CD4-positive, alpha-beta T cell (primary cell): ENCODE results near the gene CPNE4. TPM values are rescaled to one million over a fixed set of nuclear protein-coding genes. Genes with fewer than 3 reads are reported as not detected.
"Not testable (repeated sequence)": the region's sequence is repeated elsewhere in the genome, so short reads cannot be mapped to it uniquely, and the experiment has no call there.

Experiments
- ATAC-seq: fragments of 200-7000 bp; cut with Tn5 transposase; one replicate; pipeline ENCODE4 v1.10.0; 2022; ENCODE audit warnings: mild to moderate bottlenecking; ENCODE audit not compliant: poor library complexity
- CTCF ChIA-PET: fragments of 350-600 bp; sonication (Branson Sonifier 250); formaldehyde crosslinking; loops from one replicate; lab custom pipeline; 2021; ENCODE audit warnings: antibody characterized with exemption, inconsistent platforms; lab: Charles Lee
- POLR2A ChIA-PET: fragments of 350-600 bp; sonication (Branson Sonifier 250); formaldehyde crosslinking; loops from one replicate; lab custom pipeline; 2021; ENCODE audit warnings: antibody characterized with exemption, inconsistent platforms; lab: Charles Lee
- DNase-seq, 14 experiments: peaks; one replicate each; pipeline ENCODE4 v3.0.0-alpha.2; 2013 to 2020; ENCODE audit warnings: mixed read lengths in 2 of 14
- H3K27ac ChIP-seq, 2 donors: one replicate each; pipeline versions ENCODE4 v1.5.1 to v1.7.0; 2013; ENCODE audit warnings: low read length in 2 of 2, low read depth in 1 of 2, mild to moderate bottlenecking in 1 of 2
- H3K27me3 ChIP-seq, 2 experiments: 1 replicate in 1 of 2; 2 replicates in 1 of 2; pipeline versions ENCODE4 v1.6.1 to v1.7.0; 2013; ENCODE audit warnings: low read length in 2 of 2, control low read depth in 1 of 2, mild to moderate bottlenecking in 1 of 2, moderate library complexity in 1 of 2; ENCODE audit not compliant: insufficient read depth in 2 of 2, control insufficient read depth in 1 of 2
- H3K36me3 ChIP-seq: one replicate; pipeline ENCODE4 v1.6.1; 2013; ENCODE audit warnings: low read length, control low read depth; ENCODE audit not compliant: insufficient read depth
- H3K4me1 ChIP-seq: one replicate; pipeline ENCODE4 v1.6.1; 2013; ENCODE audit warnings: low read length, control low read depth; ENCODE audit not compliant: insufficient read depth
- H3K4me3 ChIP-seq: one replicate; pipeline ENCODE4 v1.5.1; 2013; ENCODE audit warnings: mild to moderate bottlenecking, low read length, moderate library complexity
- H3K9me3 ChIP-seq, 2 experiments: 1 replicate in 1 of 2; 2 replicates in 1 of 2; pipeline versions ENCODE4 v1.6.1 to v1.7.0; 2013; ENCODE audit warnings: low read length in 2 of 2, mild to moderate bottlenecking in 2 of 2, control low read depth in 1 of 2, moderate library complexity in 1 of 2; ENCODE audit not compliant: control insufficient read depth in 1 of 2, insufficient read depth in 1 of 2
- H3K27ac Mint-ChIP-seq: one replicate; pipeline ENCODE4 v1.8.0; 2020; ENCODE audit warnings: mixed read lengths
- H3K27me3 Mint-ChIP-seq: one replicate; pipeline ENCODE4 v1.8.0; 2021; ENCODE audit warnings: mixed read lengths
- H3K36me3 Mint-ChIP-seq: one replicate; pipeline ENCODE4 v1.8.0; 2021; ENCODE audit warnings: low read depth, mixed read lengths
- H3K4me1 Mint-ChIP-seq: one replicate; pipeline ENCODE4 v1.8.0; 2021; ENCODE audit warnings: low read depth, mixed read lengths
- H3K4me3 Mint-ChIP-seq: one replicate; pipeline ENCODE4 v1.8.0; 2020; ENCODE audit warnings: mild to moderate bottlenecking, mixed read lengths
- H3K9me3 Mint-ChIP-seq: one replicate; pipeline ENCODE4 v1.8.0; 2020; ENCODE audit warnings: mixed read lengths
- intact Hi-C, 2 experiments: fragments of 100-400 bp; cut with DNase I in 1 of 2; cut with micrococcal nuclease in 1 of 2; formaldehyde crosslinking; loops; one replicate each; pipeline versions ENCODE4 v1.15.1 to v1.9.0; 2023 to 2025; cut with DNase I, micrococcal nuclease
- total RNA-seq, 174 experiments: library from RNA in 2 of 174; stranded (reverse) in 2 of 174; gene quantifications; one replicate each; pipeline ENCODE4 v1.2.3 and lab custom pipeline; 2021 to 2026
- TF ChIP-seq, protein P1 (sequence below): fragments of 200-600 bp; IDR thresholded peaks from one replicate; pipeline ENCODE4 v1.8.0; 2022; ENCODE audit warnings: antibody characterized with exemption, mild to moderate bottlenecking

The CPNE4 gene
- total RNA-seq, 2 experiments from 2014 or later: not detected

DNA sequence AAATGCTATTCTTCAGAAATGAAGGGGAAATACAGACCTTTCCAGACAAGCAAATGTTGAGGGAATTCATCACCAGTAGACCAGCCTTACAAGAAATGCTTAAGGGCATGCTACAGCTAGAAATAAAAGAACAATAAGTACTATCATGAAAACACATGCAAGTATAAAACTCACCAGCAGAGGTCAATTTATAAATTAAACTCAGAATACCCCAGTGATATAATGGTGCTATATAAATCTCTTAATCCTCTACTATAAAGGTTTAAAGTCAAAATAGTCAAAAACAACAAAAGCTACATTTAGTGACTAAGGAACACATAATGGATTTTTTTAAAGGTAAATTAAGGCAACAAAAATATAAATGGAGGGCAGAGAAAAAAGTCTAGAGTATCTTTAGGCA is 142.5 kb downstream of the CPNE4 start:
- Histone ChIP-seq H3K27ac (no peak overlapping the region), H3K9me3 (no peaks in the 10 kb centered on the region), H3K27me3 (peaks cover 0 to 2% of the 10 kb centered on the region in 2 experiments), H3K4me3 (no peak overlapping the region), H3K4me1 (no peaks in the 10 kb centered on the region), H3K36me3 (no peaks in the 10 kb centered on the region)
- CTCF ChIA-PET: no interaction called here
- POLR2A ChIA-PET: no interaction called here
- no peaks in the 10 kb centered on the region for H3K36me3 Mint-ChIP-seq
- H3K4me1 Mint-ChIP-seq: no peaks in the 10 kb centered on the region
- no peak overlapping the region for H3K27ac Mint-ChIP-seq
- ATAC-seq (no peak), DNase-seq (no peak)
- intact Hi-C loops: no loop called here
- TF ChIP-seq, protein P1, sequence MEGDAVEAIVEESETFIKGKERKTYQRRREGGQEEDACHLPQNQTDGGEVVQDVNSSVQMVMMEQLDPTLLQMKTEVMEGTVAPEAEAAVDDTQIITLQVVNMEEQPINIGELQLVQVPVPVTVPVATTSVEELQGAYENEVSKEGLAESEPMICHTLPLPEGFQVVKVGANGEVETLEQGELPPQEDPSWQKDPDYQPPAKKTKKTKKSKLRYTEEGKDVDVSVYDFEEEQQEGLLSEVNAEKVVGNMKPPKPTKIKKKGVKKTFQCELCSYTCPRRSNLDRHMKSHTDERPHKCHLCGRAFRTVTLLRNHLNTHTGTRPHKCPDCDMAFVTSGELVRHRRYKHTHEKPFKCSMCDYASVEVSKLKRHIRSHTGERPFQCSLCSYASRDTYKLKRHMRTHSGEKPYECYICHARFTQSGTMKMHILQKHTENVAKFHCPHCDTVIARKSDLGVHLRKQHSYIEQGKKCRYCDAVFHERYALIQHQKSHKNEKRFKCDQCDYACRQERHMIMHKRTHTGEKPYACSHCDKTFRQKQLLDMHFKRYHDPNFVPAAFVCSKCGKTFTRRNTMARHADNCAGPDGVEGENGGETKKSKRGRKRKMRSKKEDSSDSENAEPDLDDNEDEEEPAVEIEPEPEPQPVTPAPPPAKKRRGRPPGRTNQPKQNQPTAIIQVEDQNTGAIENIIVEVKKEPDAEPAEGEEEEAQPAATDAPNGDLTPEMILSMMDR: no peak
- no peaks in the 10 kb centered on the region for H3K9me3 Mint-ChIP-seq
- no peak overlapping the region for H3K4me3 Mint-ChIP-seq
- peaks cover 18% of the 10 kb centered on the region for H3K27me3 Mint-ChIP-seq

- H3K4me1 ChIP-seq, ATAC-seq, H3K4me3 Mint-ChIP-seq, H3K27ac ChIP-seq, DNase-seq, H3K27ac Mint-ChIP-seq, H3K9me3 Mint-ChIP-seq, H3K4me1 Mint-ChIP-seq, H3K36me3 Mint-ChIP-seq, H3K9me3 ChIP-seq, H3K4me3 ChIP-seq, POLR2A ChIA-PET, H3K27me3 ChIP-seq, intact Hi-C loops, H3K36me3 ChIP-seq: not testable (repeated sequence)
- peaks cover 25% of the 10 kb centered on the region for H3K27me3 Mint-ChIP-seq
- CTCF ChIA-PET: interaction anchor here (0.7 kb wide), 1 partner anchor 10 kb away, joined by 3 read pairs; no protein-coding TSS in a partner anchor
Observed at GRCh38 chr3:131885871-131886270, 148.9 kb downstream of the CPNE4 start.

GRCh38 chr3:131883711-131884407 is 151.0 kb downstream of the CPNE4 start:
- Mint-ChIP-seq H3K9me3 (no peaks in the 10 kb centered on the region), H3K36me3 (no peaks in the 10 kb centered on the region), H3K4me1 (no peaks in the 10 kb centered on the region), H3K27me3 (peaks cover 22% of the 10 kb centered on the region), H3K4me3 (no peak overlapping the region), H3K27ac (no peak overlapping the region)
- Histone ChIP-seq H3K36me3 (no peaks in the 10 kb centered on the region), H3K9me3 (peaks cover 0 to 5% of the 10 kb centered on the region in 2 experiments), H3K27me3 (no peaks in the 10 kb centered on the region), H3K4me3 (no peak overlapping the region), H3K4me1 (no peaks in the 10 kb centered on the region), H3K27ac (no peak overlapping the region)
- ChIA-PET POLR2A (no interaction called here), CTCF (no interaction called here)
- no peak for ATAC-seq
- TF ChIP-seq, protein P1: no peak
- no peak for DNase-seq
- intact Hi-C loops: no loop called here

DNA sequence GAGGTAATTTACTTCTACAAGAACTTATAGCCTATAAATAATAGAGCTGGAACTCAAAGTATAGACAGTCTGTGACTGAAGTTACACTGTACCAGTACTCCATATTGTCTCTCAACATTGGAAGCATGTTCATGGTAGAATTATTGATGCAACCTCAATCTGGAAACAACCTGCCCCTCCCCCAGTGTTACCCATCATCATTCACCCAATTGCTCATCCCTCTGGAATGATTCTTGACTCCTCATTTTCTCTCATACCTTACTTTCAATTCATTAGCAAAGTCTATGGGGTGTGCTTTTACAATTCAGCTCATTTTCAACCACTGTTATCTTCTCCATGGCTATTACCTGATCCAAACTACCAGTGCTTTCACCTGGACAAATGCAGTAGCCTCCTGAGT is 151.7 kb downstream of the CPNE4 start:
- Mint-ChIP-seq H3K4me1 (no peaks in the 10 kb centered on the region), H3K27me3 (peaks cover 22% of the 10 kb centered on the region), H3K36me3 (no peaks in the 10 kb centered on the region), H3K9me3 (no peaks in the 10 kb centered on the region), H3K27ac (no peak overlapping the region), H3K4me3 (no peak overlapping the region)
- ATAC-seq (no peak), DNase-seq (no peak)
- Histone ChIP-seq H3K27ac (no peak overlapping the region), H3K27me3 (no peaks in the 10 kb centered on the region), H3K36me3 (no peaks in the 10 kb centered on the region), H3K4me3 (no peak overlapping the region), H3K9me3 (peaks cover 0 to 5% of the 10 kb centered on the region in 2 experiments), H3K4me1 (no peaks in the 10 kb centered on the region)
- ChIA-PET CTCF (interaction anchor here (1.1 kb wide), 1 partner anchor 8 kb away, joined by 3 read pairs; no protein-coding TSS in a partner anchor), POLR2A (no interaction called here)
- TF ChIP-seq, protein P1: no peak
- intact Hi-C loops: no loop called here
